Heart left ventricle (tissue), 13 donors: Measurements from ENCODE around the gene MSANTD1.

ENCODE experiments used
- POLR2A ChIP-seq, 2 donors: fragments of 450-650 bp; IDR thresholded peaks; one replicate each; pipeline ENCODE4 v1.6.1; 2017; ENCODE audit warnings: antibody characterized with exemption in 2 of 2, mild to moderate bottlenecking in 2 of 2, moderate library complexity in 2 of 2
- TF ChIP-seq, protein P1 (sequence below), 12 donors: fragments of 200-600 bp; sonication (generic) in 4 of 12; IDR thresholded peaks; one replicate each; pipeline versions ENCODE4 v1.5.0 to v1.8.0; 2018 to 2022; ENCODE audit warnings: antibody characterized with exemption in 12 of 12, mild to moderate bottlenecking in 5 of 12
- donor health status: ischemic (EF 13 %, LVEDD 7.1; RV severe dilation, severe dysfunction).
- donor health status: DM: no; HTN: yes; CAD: no.
- donor health status: DM: no; HTN: no; CAD: no.
- donor health status: ischemic (EF 25% LVEDD 6.9; RV normal size, moderate dysfunction).
- donor health status: ischemic (EF 25% LVEDD 5.7; RV mildly dilated, moderate dysfunction).
- donor health status: ischemic (EF 35%, LVEDD 5.7; RV mildly dilated, moderate dysfunction).
- donor health status: nonischemic (EF 11% LVEDD 7.7; RV severe dilation, severe dysfunction).
- donor health status: DM: yes; HTN: yes; CAD: no.
- donor health status: PGD.
- donor health status: ischemic (EF 29% LVEDD 5.4; RV normal size, mild dysfunction).
- donor health status: nonischemic (EF 23%, LVEDD 6.1; RV moderate dilation, normal function).

- TF ChIP-seq, protein P1, sequence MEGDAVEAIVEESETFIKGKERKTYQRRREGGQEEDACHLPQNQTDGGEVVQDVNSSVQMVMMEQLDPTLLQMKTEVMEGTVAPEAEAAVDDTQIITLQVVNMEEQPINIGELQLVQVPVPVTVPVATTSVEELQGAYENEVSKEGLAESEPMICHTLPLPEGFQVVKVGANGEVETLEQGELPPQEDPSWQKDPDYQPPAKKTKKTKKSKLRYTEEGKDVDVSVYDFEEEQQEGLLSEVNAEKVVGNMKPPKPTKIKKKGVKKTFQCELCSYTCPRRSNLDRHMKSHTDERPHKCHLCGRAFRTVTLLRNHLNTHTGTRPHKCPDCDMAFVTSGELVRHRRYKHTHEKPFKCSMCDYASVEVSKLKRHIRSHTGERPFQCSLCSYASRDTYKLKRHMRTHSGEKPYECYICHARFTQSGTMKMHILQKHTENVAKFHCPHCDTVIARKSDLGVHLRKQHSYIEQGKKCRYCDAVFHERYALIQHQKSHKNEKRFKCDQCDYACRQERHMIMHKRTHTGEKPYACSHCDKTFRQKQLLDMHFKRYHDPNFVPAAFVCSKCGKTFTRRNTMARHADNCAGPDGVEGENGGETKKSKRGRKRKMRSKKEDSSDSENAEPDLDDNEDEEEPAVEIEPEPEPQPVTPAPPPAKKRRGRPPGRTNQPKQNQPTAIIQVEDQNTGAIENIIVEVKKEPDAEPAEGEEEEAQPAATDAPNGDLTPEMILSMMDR (IDR thresholded peaks at IDR 0.05): no peak
- TF ChIP-seq POLR2A (IDR thresholded peaks at IDR 0.05): no peak
Observed at GRCh38 chr4:3261411-3262207, 12.7 kb downstream of the MSANTD1 start.
